HG03280 (cell line): Measurements from ENCODE around the gene UQCC2.
A peak's percentile ranks its signal among the peaks of the same experiment; 100 is the strongest.

Experiments used
- ATAC-seq: cut with Tn5 transposase; IDR thresholded peaks from one replicate; pipeline ENCODE4 v1.9.1; 2021; ENCODE audit warnings: mild to moderate bottlenecking, moderate library complexity; ENCODE audit not compliant: unreplicated experiment

UQCC2 gene

GRCh38 chr6:33711140-33712129, at the start of gene UQCC2:
Gene UQCC2, minus strand, starts transcription at chr6:33711700. Its CDS starts 14 bp downstream, at chr6:33711686.
- peak; percentile 92 for ATAC-seq

GRCh38 chr6:33759887-33760629, 48.6 kb upstream of the UQCC2 start:
- ATAC-seq = no peak

- no peak for ATAC-seq
Observed at GRCh38 chr6:33758815-33759216, 47.3 kb upstream of the UQCC2 start.

DNA sequence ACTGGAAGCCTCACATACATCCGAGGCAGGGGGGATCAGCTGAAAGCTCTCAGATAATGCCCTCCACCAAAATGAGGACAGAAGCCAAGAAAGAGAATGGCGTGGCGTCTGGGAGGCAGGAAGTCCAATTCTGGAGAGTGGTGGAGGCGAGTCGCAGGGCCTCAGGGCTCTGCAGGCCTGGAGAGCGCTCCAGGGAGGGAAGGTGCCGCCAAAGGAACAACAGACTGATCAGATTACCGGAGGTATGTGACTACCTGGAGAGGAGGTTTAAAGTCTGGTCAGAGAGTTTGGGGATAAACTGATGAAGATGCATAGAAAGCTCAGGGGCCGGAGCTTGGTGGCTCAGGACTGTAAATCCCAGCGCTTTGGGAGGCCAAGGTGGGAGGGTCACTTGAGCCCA, 46.4 kb upstream of the UQCC2 start:
- no peak for ATAC-seq

DNA sequence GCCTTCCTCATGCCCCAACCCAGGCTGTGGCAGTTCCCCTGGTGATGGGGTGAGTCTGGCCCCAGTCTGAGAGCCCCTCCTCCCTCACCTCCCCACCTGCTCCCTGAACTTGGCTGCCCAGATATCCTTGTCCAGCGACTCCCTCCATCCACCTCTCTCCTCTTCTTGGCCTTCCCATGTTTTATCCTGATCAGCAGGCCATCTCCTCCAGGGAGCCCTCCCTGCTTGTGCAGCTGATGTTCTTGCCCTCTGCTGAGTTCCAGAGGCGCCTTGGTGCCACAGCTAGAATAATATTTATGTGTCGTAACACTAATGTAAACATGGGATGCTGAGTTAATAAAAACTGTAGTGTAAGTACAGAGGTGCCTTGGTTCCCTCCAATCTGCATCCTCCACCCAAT, 45.6 kb upstream of the UQCC2 start:
- no peak for ATAC-seq

- ATAC-seq = no peak
Observed at GRCh38 chr6:33756211-33756954, 44.9 kb upstream of the UQCC2 start.

DNA sequence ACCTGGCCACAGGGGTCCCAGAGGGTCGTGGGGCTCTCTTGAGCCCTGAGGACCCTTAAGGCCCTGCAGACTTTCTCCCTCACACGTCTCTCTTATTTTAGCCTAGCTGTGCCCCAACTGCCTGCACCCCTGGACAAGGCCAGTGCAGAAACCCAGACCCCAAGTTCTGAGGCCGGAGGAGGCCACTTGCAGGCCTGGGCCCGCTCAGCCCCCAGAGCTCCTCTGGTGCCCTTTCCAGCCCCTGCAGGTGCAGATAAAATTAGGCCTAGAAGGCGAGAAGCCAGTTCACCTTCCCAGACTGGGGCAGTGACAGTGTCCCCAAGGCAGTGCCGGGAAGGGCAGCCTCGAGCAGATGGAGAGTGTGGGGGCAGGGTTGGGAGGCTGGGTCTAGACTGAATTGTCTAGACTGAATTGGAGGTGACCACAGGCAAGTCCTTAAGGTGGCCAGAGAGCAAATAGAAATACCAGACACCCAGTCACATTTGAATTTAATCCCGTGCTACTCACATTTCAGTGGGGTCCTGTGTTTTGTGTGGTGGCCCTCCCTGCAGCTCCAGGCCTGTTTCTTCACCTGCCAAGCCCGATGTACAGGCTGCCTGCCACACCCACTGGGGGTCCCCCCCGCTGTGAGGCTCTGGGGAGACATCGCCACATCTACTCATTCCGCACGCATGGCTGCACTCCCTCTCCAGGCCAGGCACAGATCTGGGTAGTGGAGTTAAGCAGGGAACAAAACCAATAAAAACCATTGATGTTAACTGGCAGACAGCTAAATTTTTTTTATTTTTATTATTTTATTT, 43.8 kb upstream of the UQCC2 start:
- ATAC-seq = no peak

GRCh38 chr6:33754222-33754621, 42.7 kb upstream of the UQCC2 start:
- no peak for ATAC-seq

DNA sequence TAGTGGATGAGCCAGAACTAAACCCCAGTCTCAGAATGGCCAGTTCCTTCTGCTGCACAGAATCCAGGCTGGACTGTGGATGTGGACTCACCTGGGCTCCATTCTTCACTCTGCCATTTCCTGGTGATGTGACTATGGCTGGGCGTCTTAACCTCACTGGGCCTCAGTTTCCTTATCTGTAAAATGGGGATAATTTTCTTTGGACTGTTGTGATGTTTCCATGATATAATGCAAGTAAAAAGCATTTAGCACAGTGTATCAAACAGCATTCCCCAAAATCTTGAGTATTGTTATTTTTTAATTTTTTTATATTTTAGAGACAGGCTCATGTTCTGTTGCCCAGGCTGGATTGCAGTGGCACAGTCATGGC, 41.1 kb upstream of the UQCC2 start:
- ATAC-seq = no peak

DNA sequence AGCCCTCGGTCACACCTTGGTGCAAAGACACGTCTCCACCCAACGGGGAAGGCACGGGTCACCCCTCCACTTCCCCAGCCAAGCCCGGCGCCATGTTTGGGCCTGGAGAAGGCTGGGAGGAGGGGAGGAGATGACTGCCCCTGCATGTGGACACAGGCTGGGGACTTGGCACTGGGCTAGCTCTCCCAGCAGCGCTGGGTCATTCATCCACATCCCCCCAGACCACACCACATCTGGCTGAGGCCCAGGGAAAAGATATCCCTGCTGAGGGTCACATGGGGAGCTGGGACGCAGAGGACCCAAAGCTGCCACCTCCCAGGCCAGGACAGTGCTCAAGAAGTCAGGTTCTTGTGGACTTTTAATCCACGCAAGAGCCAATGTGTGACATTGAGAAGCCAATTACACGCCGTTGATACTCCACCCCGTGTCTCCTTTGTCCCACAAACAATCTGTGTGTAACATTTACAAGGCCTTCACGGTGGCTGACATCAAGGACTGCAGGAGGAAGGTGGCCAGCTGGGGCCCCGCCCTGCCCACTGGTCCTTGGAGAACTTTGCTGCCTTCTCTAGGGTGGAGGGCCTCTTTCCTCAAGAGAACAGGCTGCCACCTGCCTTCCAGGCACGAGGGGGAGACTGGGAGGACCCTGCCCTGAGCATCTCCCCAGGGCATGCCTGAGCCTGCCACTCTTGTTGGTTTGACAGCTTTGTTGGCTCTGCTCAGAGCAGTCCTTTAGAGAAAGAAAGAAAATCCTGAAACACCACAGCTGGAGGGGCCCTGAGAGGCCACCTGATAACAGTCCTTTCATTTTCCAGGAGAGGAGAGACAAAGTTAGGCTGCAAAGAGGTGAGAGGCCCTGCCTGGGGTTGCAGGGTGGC, 40.5 kb upstream of the UQCC2 start:
- ATAC-seq = no peak

- no peak for ATAC-seq
Observed at GRCh38 chr6:33750244-33750991, 38.9 kb upstream of the UQCC2 start.

- no peak for ATAC-seq
Observed at GRCh38 chr6:33749401-33749800, 37.9 kb upstream of the UQCC2 start.

DNA sequence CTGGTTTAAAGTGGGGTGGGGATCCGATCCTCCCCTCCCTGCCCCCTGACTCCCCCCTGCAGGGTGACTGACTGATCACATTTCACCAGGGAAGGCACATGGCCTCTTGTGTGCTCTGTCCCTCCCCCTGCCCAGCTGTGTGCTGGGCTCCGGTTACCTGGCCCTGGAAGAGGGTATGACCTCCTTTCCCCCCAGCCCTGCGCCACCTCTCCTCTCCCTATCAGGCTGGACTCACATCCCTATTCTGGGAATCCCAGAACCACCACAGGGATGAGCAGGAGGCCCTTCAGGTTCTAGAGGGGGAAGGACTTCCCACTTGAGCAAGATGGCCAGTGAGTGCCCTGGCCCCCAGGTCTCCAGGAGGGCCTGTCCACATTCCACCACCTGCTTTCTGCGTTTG, 37.3 kb upstream of the UQCC2 start:
- no peak for ATAC-seq

- ATAC-seq = no peak
Observed at GRCh38 chr6:33747823-33748222, 36.3 kb upstream of the UQCC2 start.

DNA sequence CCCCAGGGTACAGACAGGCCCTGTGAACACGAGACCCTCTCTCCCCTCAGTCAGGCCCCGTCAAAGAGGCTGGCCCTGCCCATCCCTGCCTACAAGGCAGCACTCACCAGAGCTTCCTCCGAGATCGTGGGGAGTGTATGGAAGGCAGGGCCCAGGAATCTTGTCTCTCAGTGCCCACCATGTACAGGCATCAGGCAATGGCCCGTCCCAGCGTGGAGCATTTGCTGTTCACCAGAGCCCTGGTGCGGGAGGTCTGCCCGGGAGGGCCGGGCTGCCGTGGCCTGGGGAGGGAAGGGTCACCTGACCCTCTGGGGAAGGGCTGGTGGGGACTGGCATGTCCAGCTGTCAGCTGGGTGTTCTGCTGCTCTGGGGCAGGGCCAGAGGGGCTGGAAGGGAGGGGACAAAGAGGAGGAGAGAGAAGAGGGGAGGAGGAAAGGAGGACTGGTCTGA, 35.2 kb upstream of the UQCC2 start, which contains the start of gene IP6K3:
Gene IP6K3, minus strand, starts transcription at position 255 of the 450 bp plus-strand sequence. CDS start 11,429 bp downstream, outside the sequence.
- ATAC-seq = no peak

DNA sequence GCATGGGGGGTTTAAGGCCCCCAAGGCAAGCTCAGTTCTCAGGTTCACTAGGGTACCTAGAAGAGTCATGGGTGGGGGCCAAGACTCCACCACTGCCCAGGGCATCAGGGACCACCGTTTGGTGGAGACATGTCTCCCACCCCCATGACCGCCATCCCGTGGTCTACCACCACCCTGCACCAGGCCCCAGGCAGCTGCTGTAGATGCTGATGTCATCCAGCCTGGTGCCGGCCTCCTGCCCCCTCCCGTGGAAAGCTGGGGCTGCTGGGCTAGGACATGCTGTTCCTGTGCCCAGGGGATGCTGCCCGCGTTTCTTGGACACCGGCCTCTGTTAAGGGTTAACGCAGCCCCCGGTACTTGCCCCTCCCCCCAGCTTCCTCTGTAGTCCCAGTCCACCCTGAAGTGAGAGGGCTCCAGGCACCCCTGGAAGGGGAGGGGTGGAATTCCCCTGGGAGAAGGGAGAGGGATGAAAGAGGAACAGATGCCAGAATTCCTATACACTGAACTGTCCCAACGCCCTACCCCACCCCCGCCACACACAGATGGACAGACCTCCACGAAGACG, 34.6 kb upstream of the UQCC2 start:
- ATAC-seq = no peak

DNA sequence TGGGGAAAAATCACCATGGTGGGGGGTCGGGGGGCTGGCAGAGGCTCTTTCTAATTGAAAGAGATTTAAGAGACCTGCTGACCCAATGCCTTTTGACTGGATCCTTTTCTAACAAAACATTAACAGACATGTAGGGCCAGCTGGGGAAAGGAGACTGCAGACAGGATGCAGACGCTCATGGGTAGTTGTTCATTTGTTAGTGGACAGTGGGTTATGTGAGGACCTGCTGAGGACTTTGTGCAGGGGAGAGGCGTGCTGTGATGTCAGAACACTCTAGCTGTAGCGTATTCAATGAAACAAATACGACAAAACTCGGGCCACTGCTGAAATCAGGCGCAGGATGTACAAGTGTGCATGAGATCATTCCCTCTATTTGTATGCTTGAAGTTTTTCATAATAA, 34.0 kb upstream of the UQCC2 start:
- ATAC-seq = no peak

- ATAC-seq = no peak
Observed at GRCh38 chr6:33744895-33745546, 33.5 kb upstream of the UQCC2 start.
